GM19023 (cell line): ENCODE measurements around the gene CLDN2.
"Not testable (repeated sequence)": the region's sequence is repeated elsewhere in the genome, so short reads cannot be mapped to it uniquely, and the experiment has no call there.

Experiments used
- ATAC-seq: cut with Tn5 transposase; IDR thresholded peaks from one replicate; pipeline ENCODE4 v1.9.1; 2021; ENCODE audit warnings: mild to moderate bottlenecking, moderate library complexity; ENCODE audit not compliant: unreplicated experiment

CLDN2 gene

GRCh38 chrX:106955004-106955772 is 35.0 kb downstream of the CLDN2 start:
- ATAC-seq = no peak

DNA sequence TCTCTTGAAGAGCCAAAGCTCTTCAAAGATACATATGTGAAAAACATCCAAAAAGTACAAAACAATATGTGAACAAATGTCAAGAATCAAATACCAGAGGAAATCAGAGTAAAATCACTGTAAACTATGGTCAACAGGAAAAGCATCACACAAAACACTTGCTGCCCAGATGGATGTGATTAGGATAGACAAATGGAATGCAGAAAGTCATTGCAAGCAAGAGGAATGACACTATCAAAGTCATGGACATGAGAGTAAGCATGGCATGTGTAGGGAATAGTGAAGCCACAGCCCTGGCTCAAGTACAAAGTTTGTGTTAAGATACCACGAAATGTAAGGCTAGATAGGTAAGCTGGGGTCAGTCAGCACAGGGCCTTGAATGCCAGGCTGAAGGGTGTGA is 37.7 kb downstream of the CLDN2 start:
- ATAC-seq = no peak

DNA sequence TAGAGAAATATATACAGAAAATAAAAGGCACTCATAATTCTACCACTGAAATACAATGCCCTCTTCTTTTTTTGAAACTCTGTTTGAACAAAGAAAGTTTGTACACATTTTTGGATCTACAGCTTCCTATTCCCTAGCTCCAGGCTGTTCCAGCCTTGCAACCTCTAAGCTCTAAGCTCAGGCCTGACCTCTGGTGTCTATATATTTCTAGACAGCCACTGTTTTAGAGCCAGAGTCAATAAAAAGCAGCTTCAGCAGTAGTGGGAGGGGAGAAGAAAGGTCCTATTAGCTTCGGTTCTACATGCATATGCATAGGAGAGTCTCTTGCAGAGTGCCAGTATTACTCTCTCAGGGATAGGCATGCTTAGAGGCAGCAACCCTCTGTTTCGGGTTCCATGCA is 39.7 kb downstream of the CLDN2 start:
- ATAC-seq = no peak

- ATAC-seq = no peak
Observed at GRCh38 chrX:106963111-106963510, 42.9 kb downstream of the CLDN2 start.

DNA sequence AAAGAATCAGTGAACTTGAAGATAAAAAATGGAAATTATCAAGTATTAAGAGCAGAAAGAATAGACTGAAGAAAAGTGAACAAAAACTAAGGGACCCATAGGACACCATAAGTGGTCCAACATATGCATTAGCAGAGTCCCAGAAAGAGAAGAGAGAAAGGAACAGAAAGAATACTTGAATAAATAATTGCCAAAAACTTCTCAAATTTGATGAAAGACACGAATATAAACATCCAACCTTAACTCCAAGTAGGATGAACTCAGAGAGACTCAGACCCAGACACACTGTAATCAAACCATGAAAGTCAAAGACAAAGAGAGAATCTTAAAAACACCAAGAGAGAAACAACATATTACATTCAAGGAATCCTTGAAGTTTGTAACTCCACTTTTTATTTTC is 44.1 kb downstream of the CLDN2 start:
- ATAC-seq = no peak

- ATAC-seq = not testable (repeated sequence)
Observed at GRCh38 chrX:106966547-106966946, 46.3 kb downstream of the CLDN2 start.

- no peak for ATAC-seq
Observed at GRCh38 chrX:106972896-106973295, 52.7 kb downstream of the CLDN2 start.

DNA sequence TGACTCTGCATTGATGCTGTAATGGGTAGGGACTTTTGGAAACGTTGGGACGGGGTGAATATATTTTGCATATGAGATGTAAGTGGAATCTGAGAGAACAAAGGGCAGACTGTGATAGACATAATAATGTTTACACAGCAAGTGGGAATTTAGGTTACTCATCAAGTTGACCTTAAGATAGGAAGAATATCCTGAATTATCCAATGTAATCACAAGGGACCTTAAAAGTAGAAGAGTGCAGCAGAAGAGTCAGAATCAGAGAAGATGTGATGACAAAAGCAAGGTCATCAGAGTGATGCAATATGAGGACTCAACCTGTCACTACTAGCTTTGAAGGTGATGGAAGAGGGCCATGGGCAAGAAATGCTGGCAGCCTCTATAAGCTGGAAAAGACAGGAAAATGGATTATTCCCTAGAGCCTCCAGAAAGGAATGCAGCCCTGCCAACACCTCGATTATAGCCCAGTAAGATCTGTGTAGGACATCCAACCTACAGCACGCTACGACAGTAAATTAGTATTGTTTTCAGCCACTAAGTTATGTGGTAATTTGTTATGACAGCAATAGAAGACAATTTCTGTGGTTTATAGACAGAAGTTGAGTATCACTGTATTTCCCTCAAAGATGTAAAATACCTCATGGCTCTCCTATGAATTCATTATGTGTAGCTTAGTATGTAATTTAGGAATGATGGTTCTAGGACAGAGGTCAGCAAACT is 53.4 kb downstream of the CLDN2 start:
- ATAC-seq = no peak

DNA sequence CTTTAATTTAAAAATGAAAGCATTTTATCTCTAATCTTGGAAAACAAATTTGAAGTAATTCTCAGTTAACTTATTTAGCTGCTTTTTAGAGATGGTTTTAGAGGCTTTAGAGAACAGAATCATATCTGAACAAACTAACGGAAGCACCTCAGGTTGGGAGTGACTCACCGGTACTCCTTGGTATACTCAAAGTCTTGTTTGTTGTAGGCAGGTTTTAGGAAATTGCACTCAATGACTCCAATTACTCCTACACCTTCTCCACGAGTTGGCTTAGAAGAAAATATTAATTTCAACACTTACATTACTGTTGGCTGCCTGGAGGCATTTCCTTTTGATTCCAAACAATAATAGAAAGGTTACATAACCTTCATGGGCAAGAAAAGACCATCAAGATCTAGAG is 56.2 kb downstream of the CLDN2 start:
- ATAC-seq = no peak
